ENCODE data around the gene SOX6. TPM values are rescaled to one million over a fixed set of nuclear protein-coding genes. Genes with fewer than 3 reads are reported as not detected.

Gene SOX6
- total RNA-seq, 6 donors from 2014 or later: 2.9 to 21.0 (median 4.9) TPM

GRCh38 chr11:16311831-16312230 is 44.5 kb downstream of the SOX6 start:
- no peak overlapping the region for H3K27ac ChIP-seq

DNA sequence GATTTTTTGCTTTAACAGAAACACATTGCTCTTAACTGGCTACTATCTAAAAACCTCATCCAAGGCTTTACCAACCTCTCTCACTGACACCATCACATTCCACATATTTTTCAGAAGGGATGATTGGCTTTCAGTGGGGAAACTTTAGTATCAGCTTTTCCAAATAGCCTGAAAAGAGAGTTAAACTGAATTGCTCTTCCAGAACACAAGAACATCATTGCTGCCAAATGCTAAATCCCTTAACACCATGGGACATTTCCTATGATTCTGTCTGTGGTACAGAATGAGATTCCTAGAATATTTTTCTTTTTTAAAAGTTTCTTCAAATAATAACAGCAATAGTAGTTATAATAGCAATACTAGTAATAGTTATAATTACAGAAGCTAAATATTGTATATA is 45.4 kb downstream of the SOX6 start:
- Histone ChIP-seq H3K36me3 (no peaks in the 10 kb centered on the region), H3K9me3 (no peaks in the 10 kb centered on the region), H3K4me3 (no peak overlapping the region), H3K4me1 (no peaks in the 10 kb centered on the region), H3K27ac (no peak overlapping the region), H3K27me3 (no peaks in the 10 kb centered on the region)
- DNase-seq (no peak), ATAC-seq (ENCODE audit: low FRiP score in 2 of 2) (no peak)
- TF ChIP-seq POLR2A (IDR thresholded peaks at IDR 0.05): no peak
- TF ChIP-seq POLR2AphosphoS5 (IDR thresholded peaks at IDR 0.05): no peak
- TF ChIP-seq EP300 (IDR thresholded peaks at IDR 0.05): no peak
- TF ChIP-seq, protein P1, sequence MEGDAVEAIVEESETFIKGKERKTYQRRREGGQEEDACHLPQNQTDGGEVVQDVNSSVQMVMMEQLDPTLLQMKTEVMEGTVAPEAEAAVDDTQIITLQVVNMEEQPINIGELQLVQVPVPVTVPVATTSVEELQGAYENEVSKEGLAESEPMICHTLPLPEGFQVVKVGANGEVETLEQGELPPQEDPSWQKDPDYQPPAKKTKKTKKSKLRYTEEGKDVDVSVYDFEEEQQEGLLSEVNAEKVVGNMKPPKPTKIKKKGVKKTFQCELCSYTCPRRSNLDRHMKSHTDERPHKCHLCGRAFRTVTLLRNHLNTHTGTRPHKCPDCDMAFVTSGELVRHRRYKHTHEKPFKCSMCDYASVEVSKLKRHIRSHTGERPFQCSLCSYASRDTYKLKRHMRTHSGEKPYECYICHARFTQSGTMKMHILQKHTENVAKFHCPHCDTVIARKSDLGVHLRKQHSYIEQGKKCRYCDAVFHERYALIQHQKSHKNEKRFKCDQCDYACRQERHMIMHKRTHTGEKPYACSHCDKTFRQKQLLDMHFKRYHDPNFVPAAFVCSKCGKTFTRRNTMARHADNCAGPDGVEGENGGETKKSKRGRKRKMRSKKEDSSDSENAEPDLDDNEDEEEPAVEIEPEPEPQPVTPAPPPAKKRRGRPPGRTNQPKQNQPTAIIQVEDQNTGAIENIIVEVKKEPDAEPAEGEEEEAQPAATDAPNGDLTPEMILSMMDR (IDR thresholded peaks at IDR 0.05): no peak

More at GRCh38 chr11:16311831-16312230, 44.5 kb downstream of the SOX6 start:
- no peak for DNase-seq
- Histone ChIP-seq H3K36me3 (no peaks in the 10 kb centered on the region), H3K27me3 (no peaks in the 10 kb centered on the region), H3K4me3 (no peak overlapping the region), H3K9me3 (no peaks in the 10 kb centered on the region), H3K4me1 (no peaks in the 10 kb centered on the region)
- no peak for ATAC-seq (ENCODE audit: low FRiP score in 2 of 2)
- TF ChIP-seq POLR2AphosphoS5 (IDR thresholded peaks at IDR 0.05): no peak
- TF ChIP-seq, protein P1 (IDR thresholded peaks at IDR 0.05): no peak
- no peak for TF ChIP-seq POLR2A (IDR thresholded peaks at IDR 0.05)
- TF ChIP-seq EP300 (IDR thresholded peaks at IDR 0.05): no peak

- 82 to 98% methylated on average over 2 of the region's 2 CpGs for WGBS, 2 donors
- Histone ChIP-seq H3K36me3 (no peaks in the 10 kb centered on the region), H3K4me3 (no peak overlapping the region), H3K27ac (no peak overlapping the region), H3K4me1 (no peaks in the 10 kb centered on the region), H3K27me3 (no peaks in the 10 kb centered on the region), H3K9me3 (no peaks in the 10 kb centered on the region)
- ATAC-seq (ENCODE audit: low FRiP score in 2 of 2) (no peak), DNase-seq (no peak)
- TF ChIP-seq, protein P1 (IDR thresholded peaks at IDR 0.05): no peak
These were observed 47.1 kb downstream of the SOX6 start for GRCh38 chr11:16309226-16309625.

- TF ChIP-seq, protein P1 (IDR thresholded peaks at IDR 0.05): no peak
- TF ChIP-seq POLR2A (IDR thresholded peaks at IDR 0.05) (no peak), POLR2AphosphoS5 (IDR thresholded peaks at IDR 0.05) (no peak), EP300 (IDR thresholded peaks at IDR 0.05) (no peak)
- DNase-seq: no peak
- H3K9me3 ChIP-seq: no peaks in the 10 kb centered on the region
- ATAC-seq (ENCODE audit: low FRiP score in 2 of 2): no peak
- no peak overlapping the region for H3K27ac ChIP-seq
- WGBS, 2 donors: 76 to 87% methylated on average over 2 of the region's 2 CpGs
- H3K4me1 ChIP-seq: no peaks in the 10 kb centered on the region
- no peak overlapping the region for H3K4me3 ChIP-seq
- no peaks in the 10 kb centered on the region for H3K36me3 ChIP-seq
- H3K27me3 ChIP-seq: no peaks in the 10 kb centered on the region
These were observed 54.9 kb downstream of the SOX6 start for GRCh38 chr11:16301462-16301861.

- H3K36me3 ChIP-seq: no peaks in the 10 kb centered on the region
- H3K27me3 ChIP-seq: no peaks in the 10 kb centered on the region
- no peaks in the 10 kb centered on the region for H3K4me1 ChIP-seq
- WGBS, 2 donors: 54 to 55% methylated on average over 8 of the region's 8 CpGs
- DNase-seq (no peak), ATAC-seq (ENCODE audit: low FRiP score in 2 of 2) (no peak)
- no peak overlapping the region for H3K4me3 ChIP-seq
- TF ChIP-seq EP300 (IDR thresholded peaks at IDR 0.05) (no peak), POLR2A (IDR thresholded peaks at IDR 0.05) (no peak), POLR2AphosphoS5 (IDR thresholded peaks at IDR 0.05) (no peak)
- TF ChIP-seq, protein P1 (IDR thresholded peaks at IDR 0.05): no peak
- no peaks in the 10 kb centered on the region for H3K9me3 ChIP-seq
- H3K27ac ChIP-seq: no peak overlapping the region
These were observed 56.2 kb downstream of the SOX6 start for GRCh38 chr11:16299884-16300782.
